BE2C (cell line): Measurements from ENCODE around the gene AHRR.

ENCODE experiments used
- DNase-seq: peaks from one replicate; pipeline ENCODE4 v3.0.0-alpha.2; 2020
- H3K27me3 ChIP-seq: fragments of 250-450 bp; sonication (Bioruptor Pico); 2 replicates; pipeline ENCODE4 v1.5.1; 2020; ENCODE audit warnings: mild to moderate bottlenecking
- H3K36me3 ChIP-seq: fragments of 250-450 bp; sonication (Bioruptor Pico); 2 replicates; pipeline ENCODE4 v1.5.1; 2020; ENCODE audit warnings: mild to moderate bottlenecking
- H3K4me1 ChIP-seq: fragments of 250-450 bp; sonication (Bioruptor Pico); 2 replicates; pipeline ENCODE4 v1.5.1; 2020
- H3K4me3 ChIP-seq: 2 replicates; pipeline ENCODE4 v1.5.1; 2011; ENCODE audit warnings: low read depth, low read length
- H3K9me3 ChIP-seq: fragments of 250-450 bp; sonication (Bioruptor Pico); 2 replicates; pipeline ENCODE4 v1.5.1; 2020
- CTCF ChIP-seq: IDR thresholded peaks from 2 replicates; pipeline ENCODE4 v1.5.1; 2012; ENCODE audit warnings: mild to moderate bottlenecking, low read depth, low read length

AHRR gene

GRCh38 chr5:334903-335739 lies 13.6 kb downstream of the AHRR start:
- no peak for DNase-seq
- Histone ChIP-seq H3K4me1 (no peaks in the 10 kb centered on the region), H3K36me3 (no peaks in the 10 kb centered on the region), H3K4me3 (no peak overlapping the region), H3K9me3 (no peaks in the 10 kb centered on the region), H3K27me3 (no peaks in the 10 kb centered on the region; the same call in 1 of the 2 replicates)
- no peak for TF ChIP-seq CTCF

GRCh38 chr5:335740-336038 lies 14.2 kb downstream of the AHRR start:
- no peak for DNase-seq
- Histone ChIP-seq H3K9me3 (no peaks in the 10 kb centered on the region), H3K4me3 (no peak overlapping the region), H3K36me3 (no peaks in the 10 kb centered on the region), H3K4me1 (no peaks in the 10 kb centered on the region), H3K27me3 (no peaks in the 10 kb centered on the region; the same call in 1 of the 2 replicates)
- TF ChIP-seq CTCF = no peak

GRCh38 chr5:337563-338130 lies 16.1 kb downstream of the AHRR start:
- TF ChIP-seq CTCF = peak; percentile 52
- no peaks in the 10 kb centered on the region; the same call in 1 of the 2 replicates for H3K27me3 ChIP-seq
- DNase-seq = no peak

GRCh38 chr5:342501-343460 lies 21.3 kb downstream of the AHRR start:
- Histone ChIP-seq H3K36me3 (no peaks in the 10 kb centered on the region), H3K27me3 (no peaks in the 10 kb centered on the region), H3K4me1 (no peaks in the 10 kb centered on the region), H3K9me3 (no peaks in the 10 kb centered on the region), H3K4me3 (no peak overlapping the region)
- no peak for DNase-seq
- TF ChIP-seq CTCF = no peak

More at GRCh38 chr5:337563-338130, 16.1 kb downstream of the AHRR start:
- Histone ChIP-seq H3K36me3 (no peaks in the 10 kb centered on the region), H3K9me3 (no peaks in the 10 kb centered on the region), H3K4me1 (no peaks in the 10 kb centered on the region), H3K4me3 (no peak overlapping the region)

GRCh38 chr5:343461-344401 lies 22.2 kb downstream of the AHRR start:
- no peaks in the 10 kb centered on the region for H3K4me1 ChIP-seq
- no peaks in the 10 kb centered on the region for H3K36me3 ChIP-seq
- no peak for TF ChIP-seq CTCF
- DNase-seq = peak; percentile 49
- no peaks in the 10 kb centered on the region for H3K27me3 ChIP-seq
- no peak overlapping the region for H3K4me3 ChIP-seq
- H3K9me3 ChIP-seq = no peaks in the 10 kb centered on the region
